ENCODE data around the gene PDE4C. TPM values are rescaled to one million over a fixed set of nuclear protein-coding genes. Genes with fewer than 3 reads are reported as not detected.

The PDE4C gene
- total and polyA plus RNA-seq, 7 donors = 1.8 to 8.6 (median 4.0) TPM; not detected in 2

DNA sequence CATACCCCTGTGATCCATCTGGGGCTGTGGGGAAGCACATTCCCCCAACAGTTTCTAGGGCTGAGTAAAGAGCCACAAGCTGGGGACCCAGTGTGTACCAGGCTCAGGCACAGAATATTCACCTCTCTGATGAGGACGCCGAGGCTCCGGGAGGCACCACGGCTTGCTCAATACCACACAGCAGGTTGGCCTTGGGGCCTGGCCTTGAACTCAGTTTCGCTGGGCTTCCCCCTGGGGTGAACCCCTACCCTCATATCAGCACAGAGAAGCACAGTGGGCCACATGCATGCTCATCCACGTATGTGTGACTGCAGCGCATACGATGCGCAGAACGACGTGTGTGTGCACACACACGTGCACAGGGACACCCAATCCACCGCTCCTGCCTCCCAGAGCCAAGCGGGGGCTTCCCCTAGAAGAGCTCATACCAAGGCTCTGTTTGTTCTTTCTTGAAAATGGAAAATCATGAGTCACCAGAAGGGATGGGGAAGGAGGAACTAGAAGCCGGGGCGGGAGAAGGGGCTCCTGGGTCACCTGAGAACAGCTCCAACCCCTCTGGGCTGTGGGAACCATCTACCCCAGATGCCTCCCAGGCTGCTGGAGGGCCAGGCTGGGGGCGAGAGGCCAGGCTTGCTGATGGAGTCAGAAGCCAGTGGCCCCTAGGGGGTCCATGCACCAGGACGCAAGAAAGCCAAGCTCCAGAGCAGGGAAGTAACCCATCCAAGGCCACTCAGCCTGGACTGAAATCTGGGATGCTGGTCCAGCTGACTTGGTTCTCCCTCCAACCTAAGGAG lies 4.9 kb upstream of the PDE4C start:
- DNase-seq = no peak
- TF ChIP-seq EP300 (IDR thresholded peaks at IDR 0.05) (no peak), POLR2AphosphoS5 (IDR thresholded peaks at IDR 0.05) (no peak), POLR2A (IDR thresholded peaks at IDR 0.05) (no peak)
- TF ChIP-seq, protein P1, sequence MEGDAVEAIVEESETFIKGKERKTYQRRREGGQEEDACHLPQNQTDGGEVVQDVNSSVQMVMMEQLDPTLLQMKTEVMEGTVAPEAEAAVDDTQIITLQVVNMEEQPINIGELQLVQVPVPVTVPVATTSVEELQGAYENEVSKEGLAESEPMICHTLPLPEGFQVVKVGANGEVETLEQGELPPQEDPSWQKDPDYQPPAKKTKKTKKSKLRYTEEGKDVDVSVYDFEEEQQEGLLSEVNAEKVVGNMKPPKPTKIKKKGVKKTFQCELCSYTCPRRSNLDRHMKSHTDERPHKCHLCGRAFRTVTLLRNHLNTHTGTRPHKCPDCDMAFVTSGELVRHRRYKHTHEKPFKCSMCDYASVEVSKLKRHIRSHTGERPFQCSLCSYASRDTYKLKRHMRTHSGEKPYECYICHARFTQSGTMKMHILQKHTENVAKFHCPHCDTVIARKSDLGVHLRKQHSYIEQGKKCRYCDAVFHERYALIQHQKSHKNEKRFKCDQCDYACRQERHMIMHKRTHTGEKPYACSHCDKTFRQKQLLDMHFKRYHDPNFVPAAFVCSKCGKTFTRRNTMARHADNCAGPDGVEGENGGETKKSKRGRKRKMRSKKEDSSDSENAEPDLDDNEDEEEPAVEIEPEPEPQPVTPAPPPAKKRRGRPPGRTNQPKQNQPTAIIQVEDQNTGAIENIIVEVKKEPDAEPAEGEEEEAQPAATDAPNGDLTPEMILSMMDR (IDR thresholded peaks at IDR 0.05) = no peak
- peaks cover 12 to 74% (median 35%) of the 10 kb centered on the region in 3 donors for H3K27me3 ChIP-seq

DNA sequence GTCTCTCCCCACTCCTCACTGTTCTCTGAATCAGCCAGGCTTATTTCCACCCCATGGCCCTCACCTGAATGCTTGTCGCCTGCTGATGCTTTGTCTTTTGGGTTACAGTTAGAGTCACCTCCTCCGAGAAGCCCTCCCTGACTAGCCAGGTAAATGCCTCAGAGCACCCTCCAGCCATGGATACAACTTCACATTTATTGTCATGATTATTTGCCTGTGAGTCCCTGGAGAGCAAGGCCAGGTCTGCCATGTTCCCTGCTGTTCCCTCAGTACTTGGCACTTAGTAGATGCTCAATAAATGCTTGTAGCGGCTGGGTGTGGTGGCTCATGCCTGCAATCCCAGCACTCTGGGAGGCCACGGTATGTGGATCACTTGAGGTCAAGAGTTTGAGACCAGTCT lies 3.7 kb upstream of the PDE4C start:
- Histone ChIP-seq H3K4me3 (no peak overlapping the region), H3K27me3 (peaks cover 12 to 79% (median 43%) of the 10 kb centered on the region in 3 donors)
- WGBS, 2 donors = 72 to 86% methylated on average over 4 of the region's 4 CpGs

More for the DNA sequence above, 4.9 kb upstream of the PDE4C start:
- Histone ChIP-seq H3K27ac (no peak overlapping the region), H3K9me3 (peaks cover 0 to 12% (median 7%) of the 10 kb centered on the region in 4 donors), H3K36me3 (no peaks in the 10 kb centered on the region), H3K4me3 (no peak overlapping the region), H3K4me1 (peaks cover 0 to 28% (median 15%) of the 10 kb centered on the region in 4 donors)
- 54 to 64% methylated on average over 18 of the region's 18 CpGs for WGBS, 2 donors
- intact Hi-C loops (cut with DNase I) = no loop called here

DNA sequence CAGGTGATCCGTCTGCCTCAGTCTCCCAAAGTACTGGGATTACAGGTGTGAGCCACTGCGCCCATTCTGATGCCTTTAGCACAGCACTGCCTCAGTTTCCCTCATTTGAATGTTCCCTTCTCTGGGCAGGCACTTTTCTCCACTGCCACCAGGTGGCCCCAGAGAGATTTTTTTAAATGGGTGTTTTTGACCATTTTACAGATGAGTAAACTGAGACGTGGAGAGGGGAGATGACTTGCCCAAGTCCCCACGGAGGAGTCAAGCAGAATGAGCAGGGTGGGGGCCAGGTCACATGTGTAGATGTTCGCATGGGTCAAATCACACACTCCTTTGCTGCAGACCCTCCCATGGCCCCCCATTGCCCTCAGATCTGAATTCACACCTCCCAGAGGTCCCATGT lies 3.2 kb upstream of the PDE4C start:
- WGBS, 2 donors = 66 to 71% methylated on average over 5 of the region's 5 CpGs
- Histone ChIP-seq H3K27me3 (peaks cover 12 to 79% (median 43%) of the 10 kb centered on the region in 3 donors), H3K27ac (no peak overlapping the region), H3K36me3 (no peaks in the 10 kb centered on the region), H3K4me3 (no peak overlapping the region), H3K9me3 (peaks cover 0 to 12% (median 7%) of the 10 kb centered on the region in 4 donors), H3K4me1 (peaks cover 0 to 44% (median 31%) of the 10 kb centered on the region in 4 donors)
- intact Hi-C loops (cut with DNase I) = no loop called here
- DNase-seq = no peak
- TF ChIP-seq POLR2A (IDR thresholded peaks at IDR 0.05) (no peak), POLR2AphosphoS5 (IDR thresholded peaks at IDR 0.05) (no peak), EP300 (IDR thresholded peaks at IDR 0.05) (no peak)
- TF ChIP-seq, protein P1 (IDR thresholded peaks at IDR 0.05) = peak in 1 of 4 experiments; percentile 14

More for the DNA sequence above, 3.7 kb upstream of the PDE4C start:
- Histone ChIP-seq H3K27ac (no peak overlapping the region), H3K36me3 (no peaks in the 10 kb centered on the region), H3K4me1 (peaks cover 0 to 40% (median 27%) of the 10 kb centered on the region in 4 donors), H3K9me3 (peaks cover 0 to 12% (median 7%) of the 10 kb centered on the region in 4 donors)
- no peak for DNase-seq
- TF ChIP-seq, protein P1 (IDR thresholded peaks at IDR 0.05) = no peak
- no peak for TF ChIP-seq POLR2A (IDR thresholded peaks at IDR 0.05)
- no peak for TF ChIP-seq POLR2AphosphoS5 (IDR thresholded peaks at IDR 0.05)
- no peak for TF ChIP-seq EP300 (IDR thresholded peaks at IDR 0.05)
- intact Hi-C loops (cut with DNase I) = no loop called here

DNA sequence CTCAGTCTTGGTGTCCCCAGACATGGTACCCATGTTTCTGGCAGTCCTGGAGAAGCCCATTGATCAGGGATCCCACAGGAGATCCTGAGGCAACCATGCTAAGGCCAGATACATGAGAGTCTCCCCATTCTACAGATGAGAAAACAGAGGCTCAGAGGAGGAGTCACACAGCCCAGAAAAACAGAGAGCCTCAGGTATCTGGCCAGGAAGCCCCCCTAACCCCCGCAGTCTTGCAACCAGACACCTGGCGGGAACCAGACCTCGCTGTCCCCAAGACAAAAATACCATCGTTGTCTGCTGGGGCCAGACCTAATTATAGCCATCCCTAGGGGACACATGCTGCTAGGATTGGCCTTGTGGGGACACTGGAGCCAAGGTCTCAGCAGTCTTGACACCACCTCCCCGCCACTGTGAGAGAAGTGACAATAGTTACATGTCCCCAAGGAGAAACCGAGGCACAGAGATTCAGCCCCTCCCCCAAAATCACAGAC lies 1.6 kb upstream of the PDE4C start:
- DNase-seq = no peak
- TF ChIP-seq POLR2A (IDR thresholded peaks at IDR 0.05) (no peak), POLR2AphosphoS5 (IDR thresholded peaks at IDR 0.05) (no peak), EP300 (IDR thresholded peaks at IDR 0.05) (no peak)
- TF ChIP-seq, protein P1 (IDR thresholded peaks at IDR 0.05) = no peak
- Histone ChIP-seq H3K36me3 (no peaks in the 10 kb centered on the region), H3K4me3 (no peak overlapping the region), H3K27me3 (peaks cover 6 to 62% (median 27%) of the 10 kb centered on the region in 3 donors), H3K27ac (peak overlapping the region in 2 of 4 donors; percentile 18 to 72), H3K4me1 (peaks cover 0 to 51% (median 36%) of the 10 kb centered on the region in 4 donors), H3K9me3 (peaks cover 0 to 2% (median under 1%) of the 10 kb centered on the region in 4 donors)
- intact Hi-C loops (cut with DNase I) = no loop called here
- WGBS, 2 donors = 70 to 79% methylated on average over 6 of the region's 6 CpGs
